Astrocyte of the spinal cord (primary cell): ENCODE results near the gene RPL7A.
"Not testable (repeated sequence)": the region's sequence is repeated elsewhere in the genome, so short reads cannot be mapped to it uniquely, and the experiment has no call there.

ENCODE experiments used
- DNase-seq: peaks from one replicate; pipeline ENCODE4 v3.0.0; 2011; ENCODE audit warnings: low read depth, low spot score
- H3K4me3 ChIP-seq: 2 replicates; pipeline ENCODE4 v1.5.1; 2011; ENCODE audit warnings: low read depth, mild to moderate bottlenecking, low read length, moderate library complexity
- CTCF ChIP-seq: IDR thresholded peaks from 2 replicates; pipeline ENCODE4 v1.5.1; 2012; ENCODE audit warnings: low read depth, mild to moderate bottlenecking, low read length, inconsistent platforms
- in situ Hi-C: cut with HindIII; loops from 2 replicates; pipeline ENCODE4 v1.10.0; 2017; ENCODE audit warnings: low sequenced_read_pairs

Gene RPL7A

DNA sequence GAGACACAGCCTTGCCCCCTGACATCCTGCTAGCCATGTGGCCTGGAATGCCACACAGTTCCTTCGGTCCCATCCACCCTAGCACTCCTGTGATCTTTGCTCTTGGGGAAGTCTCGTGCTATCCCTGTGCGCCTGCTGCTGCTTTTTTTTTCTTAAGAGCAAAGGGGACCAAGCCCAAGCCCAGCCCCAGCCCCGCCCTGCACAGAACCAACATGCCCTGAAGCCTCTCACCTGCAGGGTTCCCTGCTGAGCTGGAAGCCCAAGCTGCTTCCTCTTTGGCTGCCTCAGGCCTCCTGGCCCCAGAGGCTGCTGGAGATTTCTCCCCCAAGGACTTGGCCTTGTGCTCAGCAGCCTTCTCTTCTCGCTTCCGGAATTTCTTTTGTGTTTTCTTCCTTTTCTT lies 13.9 kb upstream of the RPL7A start:
- no peak for TF ChIP-seq CTCF
- in situ Hi-C loops: no loop called here
- no peak for DNase-seq
- no peak overlapping the region for H3K4me3 ChIP-seq

DNA sequence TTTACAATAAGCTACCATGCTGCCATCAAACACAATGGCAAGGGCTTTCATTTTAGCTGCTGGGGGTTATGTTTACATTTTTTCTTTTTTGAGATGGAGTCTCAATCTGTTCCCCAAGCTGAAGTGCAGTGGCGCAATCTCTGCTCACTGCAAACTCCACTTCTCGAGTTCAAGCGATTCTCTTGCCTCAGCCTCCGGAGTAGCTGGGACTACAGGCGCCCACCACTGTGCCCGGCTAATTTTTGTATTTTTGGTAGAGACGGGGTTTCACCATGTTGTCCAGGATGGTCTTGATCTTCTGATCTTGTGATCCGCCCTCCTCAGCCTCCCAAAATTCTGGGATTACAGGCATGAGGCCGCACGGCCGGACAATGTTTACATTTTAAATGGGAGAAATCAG lies 13.1 kb upstream of the RPL7A start:
- in situ Hi-C loops, DNase-seq: not testable (repeated sequence)
- peak overlapping the region; percentile 96 for H3K4me3 ChIP-seq

DNA sequence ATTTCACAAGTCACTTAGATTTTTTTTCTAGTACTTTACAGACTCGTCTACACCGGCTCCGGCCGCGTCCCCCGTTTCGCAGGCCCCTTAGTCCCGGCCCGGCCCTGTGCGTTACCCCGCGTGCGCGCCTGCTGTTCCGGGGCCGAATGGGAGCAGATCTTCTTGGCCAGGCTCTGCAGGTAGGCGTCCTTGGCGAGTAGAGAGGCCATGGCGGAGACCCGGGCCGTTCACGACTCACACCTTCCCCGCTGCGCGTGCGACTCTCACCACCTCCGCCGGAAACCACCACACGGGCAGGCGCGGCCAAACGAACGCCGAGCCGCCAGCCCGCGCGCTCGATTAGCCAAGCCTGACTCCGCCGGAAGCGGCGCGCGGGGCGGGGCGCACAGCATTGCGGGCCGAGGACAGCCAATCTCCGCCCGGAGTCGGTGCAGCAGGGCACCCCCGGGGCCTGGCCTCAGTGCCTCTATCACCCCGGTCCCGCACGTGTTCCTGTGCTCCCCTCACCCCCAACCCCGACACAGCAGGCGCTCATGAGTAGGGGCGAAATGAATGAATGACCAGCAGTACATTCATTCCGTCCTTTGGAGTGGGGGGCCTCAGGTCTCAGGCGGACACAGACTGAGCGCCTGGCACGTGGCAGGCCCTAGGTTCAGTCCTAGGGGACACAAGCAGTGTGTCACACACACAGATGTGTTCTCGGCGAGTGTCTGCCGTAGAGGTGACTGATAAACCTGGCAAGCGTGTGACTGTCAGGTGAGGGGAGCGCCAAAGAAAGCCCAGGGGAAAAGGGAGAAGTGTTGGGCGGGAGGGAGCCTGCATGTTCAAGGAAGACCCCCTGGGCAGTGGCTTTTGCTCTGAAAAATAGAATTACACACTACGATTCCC lies 11.8 kb upstream of the RPL7A start, which contains the start of gene SURF6:
Gene SURF6, minus strand, starts transcription at position 265 of the 888 bp plus-strand sequence. Its CDS starts 56 bp downstream, at position 209.
- DNase-seq: peak; percentile 90
- in situ Hi-C loops: no loop called here
- H3K4me3 ChIP-seq: peak within 1 kb of the TSS; percentile 96
- no peak for TF ChIP-seq CTCF

- DNase-seq: no peak
- in situ Hi-C loops: no loop called here
- no peak for TF ChIP-seq CTCF
- no peak overlapping the region for H3K4me3 ChIP-seq
Observed at GRCh38 chr9:133339641-133340040, 8.4 kb upstream of the RPL7A start.

GRCh38 chr9:133340256-133340655 lies 7.8 kb upstream of the RPL7A start:
- no peak for TF ChIP-seq CTCF
- in situ Hi-C loops: no loop called here
- no peak for DNase-seq
- no peak overlapping the region for H3K4me3 ChIP-seq

- in situ Hi-C loops: no loop called here
- H3K4me3 ChIP-seq: no peak overlapping the region
- DNase-seq: no peak
- no peak for TF ChIP-seq CTCF
Observed at GRCh38 chr9:133340916-133341315, 7.1 kb upstream of the RPL7A start.

- in situ Hi-C loops: no loop called here
- no peak for TF ChIP-seq CTCF
- no peak for DNase-seq
- no peak overlapping the region for H3K4me3 ChIP-seq
Observed at GRCh38 chr9:133341369-133342068, 6.5 kb upstream of the RPL7A start.
